Stimulated activated CD4-positive, alpha-beta T cell treated with anti-CD3 and anti-CD28 coated beads, TNF-alpha, amount 100 ng/mL, for 4 hours (primary cell): ENCODE measurements around the gene TBXAS1.
A peak's percentile ranks its signal among the peaks of the same experiment; 100 is the strongest.
"Not testable (repeated sequence)": the region's sequence is repeated elsewhere in the genome, so short reads cannot be mapped to it uniquely, and the experiment has no call there.

ENCODE experiments used
- DNase-seq, 3 experiments: peaks; one replicate each; pipeline ENCODE4 v3.0.0-alpha.2; 2020; ENCODE audit warnings: low read depth in 3 of 3

The TBXAS1 gene

GRCh38 chr7:139915268-139915863, 86.3 kb downstream of the TBXAS1 start:
- no peak for DNase-seq

- peak; percentile 21 to 38 (median 30) for DNase-seq
Measured at GRCh38 chr7:139915864-139916716, 87.0 kb downstream of the TBXAS1 start.

- DNase-seq = peak in 1 of 3 experiments; percentile 14
Measured at GRCh38 chr7:139916717-139917395, 87.8 kb downstream of the TBXAS1 start.

- no peak for DNase-seq
Measured at GRCh38 chr7:139917851-139918250, 88.8 kb downstream of the TBXAS1 start.

GRCh38 chr7:139918480-139918879, 89.4 kb downstream of the TBXAS1 start:
- DNase-seq = no peak

- DNase-seq = no peak
Measured at GRCh38 chr7:139923090-139923489, 94.0 kb downstream of the TBXAS1 start.

- no peak for DNase-seq
Measured at GRCh38 chr7:139924461-139924860, 95.4 kb downstream of the TBXAS1 start.

- DNase-seq = not testable (repeated sequence)
Measured at GRCh38 chr7:139929221-139929620, 100.2 kb downstream of the TBXAS1 start.

GRCh38 chr7:139930286-139930965, 101.4 kb downstream of the TBXAS1 start:
- DNase-seq = no peak

GRCh38 chr7:139931190-139931934, 102.3 kb downstream of the TBXAS1 start:
- no peak for DNase-seq

GRCh38 chr7:139932531-139932930, 103.5 kb downstream of the TBXAS1 start:
- DNase-seq = no peak

GRCh38 chr7:139936760-139937310, 107.8 kb downstream of the TBXAS1 start:
- DNase-seq = no peak

- DNase-seq = no peak
Measured at GRCh38 chr7:139937715-139938114, 108.7 kb downstream of the TBXAS1 start.

- DNase-seq = no peak
Measured at GRCh38 chr7:139940866-139941265, 111.8 kb downstream of the TBXAS1 start.

- DNase-seq = no peak
Measured at GRCh38 chr7:139941421-139941820, 112.4 kb downstream of the TBXAS1 start.

GRCh38 chr7:139941866-139942265, 112.8 kb downstream of the TBXAS1 start:
- no peak for DNase-seq

- DNase-seq = no peak
Measured at GRCh38 chr7:139942636-139943035, 113.6 kb downstream of the TBXAS1 start.

GRCh38 chr7:139943401-139943800, 114.3 kb downstream of the TBXAS1 start:
- DNase-seq = no peak

GRCh38 chr7:139944248-139944647, 115.2 kb downstream of the TBXAS1 start:
- no peak for DNase-seq

- no peak for DNase-seq
Measured at GRCh38 chr7:139946533-139946932, 117.5 kb downstream of the TBXAS1 start.

- DNase-seq = no peak
Measured at GRCh38 chr7:139947021-139947420, 118.0 kb downstream of the TBXAS1 start.
